Brain microvascular endothelial cell (primary cell): Measurements from ENCODE around the gene CLDN18.

Experiments used
- DNase-seq: peaks from one replicate; pipeline ENCODE4 v3.0.0-alpha.2; 2020
- H3K27ac ChIP-seq: fragments of 250-450 bp; sonication (Bioruptor Pico); 2 replicates; pipeline ENCODE4 v1.5.1; 2020; ENCODE audit warnings: mild to moderate bottlenecking, moderate library complexity
- H3K27me3 ChIP-seq: fragments of 250-450 bp; sonication (Bioruptor Pico); replicated peaks from 2 replicates; pipeline ENCODE4 v1.5.1; 2020; ENCODE audit warnings: mild to moderate bottlenecking
- H3K36me3 ChIP-seq: fragments of 250-450 bp; sonication (Bioruptor Pico); replicated peaks from 2 replicates; pipeline ENCODE4 v1.5.1; 2020; ENCODE audit warnings: mild to moderate bottlenecking
- H3K4me3 ChIP-seq: 2 replicates; pipeline ENCODE4 v1.5.1; 2011; ENCODE audit warnings: low read depth, mild to moderate bottlenecking, control low read depth, low read length, moderate library complexity
- in situ Hi-C: cut with HindIII; loops from 2 replicates; pipeline ENCODE4 v1.10.0; 2017; ENCODE audit warnings: low sequenced_read_pairs, low pct_ligation_motif_present
- TF ChIP-seq, protein P1 (sequence below): IDR thresholded peaks from 2 replicates; pipeline ENCODE4 v1.5.1; 2011; ENCODE audit warnings: low read depth, mild to moderate bottlenecking, moderate library complexity, low read length, control low read depth, inconsistent platforms; ENCODE audit errors: missing control alignments

Gene CLDN18

DNA sequence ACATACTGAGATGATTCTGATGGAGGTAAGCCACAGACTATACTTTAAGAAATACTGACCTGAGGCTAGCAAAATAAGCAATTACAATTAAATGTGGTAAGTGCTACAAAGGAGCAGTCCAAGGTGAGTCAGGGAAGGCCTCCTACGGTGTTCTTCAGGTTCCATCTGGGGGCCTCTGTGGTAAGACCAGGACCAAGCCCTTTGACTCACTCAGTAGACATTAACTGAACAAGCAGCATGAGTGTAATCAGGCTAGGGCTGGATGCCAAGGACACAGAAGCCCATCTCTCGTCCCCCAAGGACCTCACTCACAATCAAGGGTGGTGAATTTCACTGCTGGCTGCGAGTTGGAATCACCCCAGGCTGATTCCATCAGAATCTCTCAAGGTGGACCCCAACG is 68.1 kb downstream of the CLDN18 start:
- TF ChIP-seq, protein P1, sequence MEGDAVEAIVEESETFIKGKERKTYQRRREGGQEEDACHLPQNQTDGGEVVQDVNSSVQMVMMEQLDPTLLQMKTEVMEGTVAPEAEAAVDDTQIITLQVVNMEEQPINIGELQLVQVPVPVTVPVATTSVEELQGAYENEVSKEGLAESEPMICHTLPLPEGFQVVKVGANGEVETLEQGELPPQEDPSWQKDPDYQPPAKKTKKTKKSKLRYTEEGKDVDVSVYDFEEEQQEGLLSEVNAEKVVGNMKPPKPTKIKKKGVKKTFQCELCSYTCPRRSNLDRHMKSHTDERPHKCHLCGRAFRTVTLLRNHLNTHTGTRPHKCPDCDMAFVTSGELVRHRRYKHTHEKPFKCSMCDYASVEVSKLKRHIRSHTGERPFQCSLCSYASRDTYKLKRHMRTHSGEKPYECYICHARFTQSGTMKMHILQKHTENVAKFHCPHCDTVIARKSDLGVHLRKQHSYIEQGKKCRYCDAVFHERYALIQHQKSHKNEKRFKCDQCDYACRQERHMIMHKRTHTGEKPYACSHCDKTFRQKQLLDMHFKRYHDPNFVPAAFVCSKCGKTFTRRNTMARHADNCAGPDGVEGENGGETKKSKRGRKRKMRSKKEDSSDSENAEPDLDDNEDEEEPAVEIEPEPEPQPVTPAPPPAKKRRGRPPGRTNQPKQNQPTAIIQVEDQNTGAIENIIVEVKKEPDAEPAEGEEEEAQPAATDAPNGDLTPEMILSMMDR: no peak
- H3K27me3 ChIP-seq: no peaks in the 10 kb centered on the region
- peaks cover 4% of the 10 kb centered on the region for H3K36me3 ChIP-seq
- H3K27ac ChIP-seq: peak overlapping the region; percentile 90
- in situ Hi-C loops: no loop called here
- H3K4me3 ChIP-seq: no peak overlapping the region
- peak; percentile 63 for DNase-seq

DNA sequence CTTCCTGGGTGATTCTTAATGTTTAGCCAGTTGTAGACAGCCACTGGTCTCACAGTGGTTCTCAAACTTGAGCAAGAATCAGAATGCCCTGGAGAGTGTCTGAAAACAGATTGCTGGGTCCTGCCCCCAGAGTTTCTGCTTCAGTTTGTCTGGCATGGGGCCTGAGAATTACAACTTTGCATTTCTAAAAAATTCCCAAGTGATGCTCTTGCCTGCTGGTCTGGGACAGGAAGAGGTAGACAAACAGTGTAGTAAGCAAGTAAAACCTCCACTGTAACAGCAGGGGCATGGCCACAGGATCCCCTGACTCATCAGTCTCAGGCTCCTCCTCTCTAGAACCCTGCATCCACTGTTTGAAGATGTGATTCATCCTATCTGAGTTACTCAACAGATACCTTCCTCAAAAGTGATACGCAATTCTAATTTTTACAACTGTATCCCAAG is 69.0 kb downstream of the CLDN18 start:
- Histone ChIP-seq H3K4me3 (no peak overlapping the region), H3K27ac (peak overlapping the region; percentile 90), H3K27me3 (no peaks in the 10 kb centered on the region), H3K36me3 (peaks cover 10% of the 10 kb centered on the region)
- in situ Hi-C loops: no loop called here
- DNase-seq: peak; percentile 98
- TF ChIP-seq, protein P1: peak; percentile 4

DNA sequence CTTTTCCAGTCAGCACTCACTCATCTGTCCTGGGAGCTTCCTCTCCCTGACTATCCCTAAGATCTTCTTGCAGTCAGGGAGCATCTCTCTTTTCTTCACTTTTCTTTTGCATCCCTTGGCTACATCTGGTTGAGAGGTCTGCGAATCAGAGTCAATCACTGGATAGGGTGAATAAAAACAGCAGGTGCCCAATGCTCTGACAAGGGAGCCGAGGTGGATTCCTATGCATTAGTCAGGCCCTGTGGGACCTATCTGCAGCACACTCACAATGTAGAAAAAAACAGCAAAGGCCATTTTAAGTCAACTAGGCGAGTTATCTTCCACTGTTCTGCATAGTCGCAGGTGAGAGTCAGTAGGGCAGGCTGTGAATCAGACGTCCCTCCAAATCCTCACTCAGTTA is 69.9 kb downstream of the CLDN18 start:
- Histone ChIP-seq H3K4me3 (no peak overlapping the region), H3K27me3 (no peaks in the 10 kb centered on the region), H3K36me3 (peaks cover 17% of the 10 kb centered on the region), H3K27ac (peak overlapping the region; percentile 90)
- peak; percentile 21 for DNase-seq
- TF ChIP-seq, protein P1: no peak
- in situ Hi-C loops: no loop called here

DNA sequence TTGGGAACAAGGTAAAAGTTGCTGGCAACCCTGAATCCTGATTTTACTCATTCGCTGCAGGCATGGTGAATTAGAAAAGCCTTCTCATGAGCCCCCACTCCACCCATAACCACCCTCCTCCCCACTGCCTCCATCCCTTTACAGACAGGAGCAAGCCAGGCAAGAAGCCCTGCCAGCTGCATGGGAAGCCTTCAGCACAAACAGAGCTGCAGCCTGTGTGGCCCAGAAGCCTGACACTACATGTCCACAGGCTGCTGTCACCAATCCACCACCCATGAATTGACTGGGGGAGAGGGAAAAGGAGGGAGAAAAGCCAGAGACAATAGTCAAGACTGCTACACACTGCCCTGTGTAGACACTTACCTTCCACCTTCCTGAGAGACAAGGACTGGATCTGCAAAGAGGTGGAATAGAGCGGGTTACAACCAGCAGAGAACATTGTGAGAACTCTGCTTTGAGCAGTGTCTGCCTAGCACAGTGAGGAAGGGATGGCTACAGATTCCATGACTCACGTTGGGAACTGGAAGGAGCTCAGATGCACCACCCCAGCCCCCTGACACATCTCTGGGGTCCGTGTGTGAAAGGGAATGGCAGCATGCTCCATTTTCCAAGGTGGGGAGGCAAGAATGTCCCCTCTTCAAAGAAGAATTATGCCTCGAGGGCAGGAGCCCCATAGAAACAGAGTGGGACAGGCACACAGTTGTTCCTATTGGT is 71.6 kb downstream of the CLDN18 start:
- Histone ChIP-seq H3K4me3 (peak overlapping the region; percentile 24), H3K27ac (peak overlapping the region; percentile 94), H3K36me3 (peaks cover 19% of the 10 kb centered on the region), H3K27me3 (no peaks in the 10 kb centered on the region)
- peak; percentile 71 for DNase-seq
- in situ Hi-C loops: no loop called here
- TF ChIP-seq, protein P1: no peak

DNA sequence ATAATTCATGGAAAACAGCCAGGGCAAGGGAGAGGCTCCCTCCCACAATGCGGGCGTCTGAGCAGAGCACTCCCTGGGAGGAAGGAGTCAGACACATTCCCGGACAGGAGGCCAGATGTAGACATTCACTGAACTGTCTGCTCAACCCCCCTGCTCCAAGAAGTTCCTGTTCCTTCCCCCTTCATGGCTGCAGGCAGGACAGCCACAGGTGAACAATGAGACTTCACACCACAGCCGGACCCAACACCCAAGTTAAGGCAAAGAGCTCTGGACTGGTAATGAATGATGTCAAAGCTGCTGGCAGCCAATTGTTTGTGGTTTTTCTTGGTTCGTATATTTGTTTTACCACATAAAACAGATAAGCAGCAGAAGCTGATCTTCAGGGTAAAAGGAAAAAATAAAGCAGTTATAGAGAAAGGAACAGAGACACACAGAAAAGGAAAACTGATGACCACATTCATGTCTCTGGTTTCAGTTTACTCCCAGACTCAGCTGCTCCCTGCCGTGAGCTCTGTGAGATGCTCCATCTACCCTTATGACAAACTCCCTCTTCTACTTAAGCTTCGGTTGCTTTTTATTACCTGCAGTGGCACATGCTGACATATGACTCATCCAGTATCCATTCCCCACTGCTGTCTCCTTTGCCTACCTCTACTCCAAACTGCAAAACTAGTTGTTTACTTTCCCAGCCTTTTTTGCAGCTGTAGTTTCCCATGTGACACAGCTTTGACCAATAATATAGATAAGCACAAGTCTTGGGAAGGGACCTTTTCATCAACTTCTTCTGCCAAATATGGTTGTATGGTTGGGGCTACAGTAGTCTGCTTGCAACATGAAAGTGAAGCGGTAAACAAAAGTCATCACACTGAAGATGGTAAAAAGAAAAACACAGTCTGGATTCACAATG is 72.4 kb downstream of the CLDN18 start:
- Histone ChIP-seq H3K36me3 (peaks cover 15% of the 10 kb centered on the region), H3K4me3 (peak overlapping the region; percentile 24), H3K27me3 (no peaks in the 10 kb centered on the region), H3K27ac (peak overlapping the region; percentile 94)
- in situ Hi-C loops: no loop called here
- TF ChIP-seq, protein P1: no peak
- DNase-seq: peak; percentile 94
